ENCODE results near the gene SCRN3.
"Not testable (repeated sequence)": the region's sequence is repeated elsewhere in the genome, so short reads cannot be mapped to it uniquely, and the experiment has no call there.

The SCRN3 gene

DNA sequence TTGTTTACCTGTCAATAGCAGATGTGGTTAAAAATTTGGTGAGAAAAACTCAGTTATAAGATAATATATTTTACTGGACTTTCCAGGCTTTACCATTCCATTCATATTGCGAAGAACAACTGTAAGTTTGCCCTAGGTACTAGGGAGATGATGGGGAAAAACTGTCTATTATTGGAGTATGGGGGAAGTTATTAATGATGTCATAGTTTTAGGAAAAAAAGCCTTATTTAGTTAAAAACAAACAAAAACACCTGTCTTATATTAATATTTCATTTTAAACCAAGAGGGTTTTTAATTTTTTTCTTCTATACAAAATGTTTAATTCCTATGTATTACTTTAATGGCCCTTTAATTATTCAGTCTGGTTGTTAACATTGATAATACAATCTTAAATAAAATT lies 42.5 kb upstream of the SCRN3 start:
- no peak overlapping the region for H3K9ac ChIP-seq (ENCODE audit: low read length)
- peaks cover 9% of the 10 kb centered on the region; the same call in 1 of the 2 replicates for H3K36me3 ChIP-seq (ENCODE audit: insufficient read depth, low read length)
- H3K9me2 ChIP-seq (ENCODE audit: low read depth, low read length), result no peaks in the 10 kb centered on the region
- TF ChIP-seq, protein P1, sequence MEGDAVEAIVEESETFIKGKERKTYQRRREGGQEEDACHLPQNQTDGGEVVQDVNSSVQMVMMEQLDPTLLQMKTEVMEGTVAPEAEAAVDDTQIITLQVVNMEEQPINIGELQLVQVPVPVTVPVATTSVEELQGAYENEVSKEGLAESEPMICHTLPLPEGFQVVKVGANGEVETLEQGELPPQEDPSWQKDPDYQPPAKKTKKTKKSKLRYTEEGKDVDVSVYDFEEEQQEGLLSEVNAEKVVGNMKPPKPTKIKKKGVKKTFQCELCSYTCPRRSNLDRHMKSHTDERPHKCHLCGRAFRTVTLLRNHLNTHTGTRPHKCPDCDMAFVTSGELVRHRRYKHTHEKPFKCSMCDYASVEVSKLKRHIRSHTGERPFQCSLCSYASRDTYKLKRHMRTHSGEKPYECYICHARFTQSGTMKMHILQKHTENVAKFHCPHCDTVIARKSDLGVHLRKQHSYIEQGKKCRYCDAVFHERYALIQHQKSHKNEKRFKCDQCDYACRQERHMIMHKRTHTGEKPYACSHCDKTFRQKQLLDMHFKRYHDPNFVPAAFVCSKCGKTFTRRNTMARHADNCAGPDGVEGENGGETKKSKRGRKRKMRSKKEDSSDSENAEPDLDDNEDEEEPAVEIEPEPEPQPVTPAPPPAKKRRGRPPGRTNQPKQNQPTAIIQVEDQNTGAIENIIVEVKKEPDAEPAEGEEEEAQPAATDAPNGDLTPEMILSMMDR (IDR thresholded peaks at IDR 0.05; ENCODE audit: low read length), result no peak
- TF ChIP-seq EZH2 (IDR thresholded peaks at IDR 0.05; ENCODE audit: borderline replicate concordance, low read length), result no peak
- no peaks in the 10 kb centered on the region for H3K27me3 ChIP-seq (ENCODE audit: insufficient read depth, low read length)
- H3K4me1 ChIP-seq (ENCODE audit: insufficient read depth, low read length, severe bottlenecking), result peaks cover 4% of the 10 kb centered on the region
- H2AFZ ChIP-seq (ENCODE audit: low read length), result no peak overlapping the region
- H3K27ac ChIP-seq (ENCODE audit: low read depth, low read length, poor library complexity, severe bottlenecking), result no peak overlapping the region
- no peaks in the 10 kb centered on the region for H3K9me3 ChIP-seq (ENCODE audit: low read length)
- no peak overlapping the region for H3K4me3 ChIP-seq (ENCODE audit: low read depth, low read length, poor library complexity, severe bottlenecking)
- no peaks in the 10 kb centered on the region for H3F3A ChIP-seq (ENCODE audit: insufficient read depth, low read length)
- H3K4me2 ChIP-seq (ENCODE audit: low read length), result no peak overlapping the region
- H4K20me1 ChIP-seq (ENCODE audit: insufficient read depth, low read length), result no peaks in the 10 kb centered on the region
- no peaks in the 10 kb centered on the region for H3K79me2 ChIP-seq (ENCODE audit: insufficient read depth, low read length)

GRCh38 chr2:174356347-174356746 lies 39.2 kb upstream of the SCRN3 start:
- Histone ChIP-seq H3K36me3 (ENCODE audit: insufficient read depth, low read length) (peaks cover 4% of the 10 kb centered on the region), H3K9me3 (ENCODE audit: low read length) (no peaks in the 10 kb centered on the region), H3K4me2 (ENCODE audit: low read length) (no peak overlapping the region), H4K20me1 (ENCODE audit: insufficient read depth, low read length) (no peaks in the 10 kb centered on the region), H3K4me3 (ENCODE audit: low read depth, low read length, poor library complexity, severe bottlenecking) (no peak overlapping the region), H3K79me2 (ENCODE audit: insufficient read depth, low read length) (no peaks in the 10 kb centered on the region), H3K4me1 (ENCODE audit: insufficient read depth, low read length, severe bottlenecking) (no peaks in the 10 kb centered on the region), H3F3A (ENCODE audit: insufficient read depth, low read length) (no peaks in the 10 kb centered on the region), H3K27ac (ENCODE audit: low read depth, low read length, poor library complexity, severe bottlenecking) (no peak overlapping the region), H3K27me3 (ENCODE audit: insufficient read depth, low read length) (no peaks in the 10 kb centered on the region), H2AFZ (ENCODE audit: low read length) (no peak overlapping the region), H3K9me2 (ENCODE audit: low read depth, low read length) (no peaks in the 10 kb centered on the region), H3K9ac (ENCODE audit: low read length) (no peak overlapping the region)
- TF ChIP-seq, protein P1 (IDR thresholded peaks at IDR 0.05; ENCODE audit: low read length), result no peak
- TF ChIP-seq EZH2 (IDR thresholded peaks at IDR 0.05; ENCODE audit: borderline replicate concordance, low read length), result no peak

DNA sequence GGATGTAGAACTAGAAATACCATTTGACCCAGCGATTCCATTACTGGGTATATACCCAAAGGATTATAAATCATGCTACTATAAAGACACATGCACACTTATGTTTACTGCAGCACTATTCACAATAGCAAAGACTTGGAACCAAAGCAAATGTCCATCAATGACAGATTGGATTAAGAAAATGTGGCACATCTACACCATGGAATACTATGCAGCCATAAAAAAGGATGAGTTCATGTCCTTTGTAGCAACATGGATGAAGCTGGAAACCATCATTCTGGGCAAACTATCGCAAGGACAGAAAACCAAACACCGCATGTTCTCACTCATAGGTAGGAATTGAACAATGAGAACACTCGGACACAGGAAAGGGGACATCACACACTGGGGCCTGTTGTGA lies 35.9 kb upstream of the SCRN3 start:
- H3K9me2 ChIP-seq (ENCODE audit: low read depth, low read length); H3K4me2 ChIP-seq (ENCODE audit: low read length); H3K4me1 ChIP-seq (ENCODE audit: insufficient read depth, low read length, severe bottlenecking); H3K79me2 ChIP-seq (ENCODE audit: insufficient read depth, low read length); H3K9ac ChIP-seq (ENCODE audit: low read length); H3F3A ChIP-seq (ENCODE audit: insufficient read depth, low read length); H2AFZ ChIP-seq (ENCODE audit: low read length); H3K27ac ChIP-seq (ENCODE audit: low read depth, low read length, poor library complexity, severe bottlenecking); H3K9me3 ChIP-seq (ENCODE audit: low read length); H3K4me3 ChIP-seq (ENCODE audit: low read depth, low read length, poor library complexity, severe bottlenecking); H4K20me1 ChIP-seq (ENCODE audit: insufficient read depth, low read length); H3K27me3 ChIP-seq (ENCODE audit: insufficient read depth, low read length): not testable (repeated sequence)
- peaks cover 26% of the 10 kb centered on the region for H3K36me3 ChIP-seq (ENCODE audit: insufficient read depth, low read length)

- no peak overlapping the region for H3K27ac ChIP-seq (ENCODE audit: low read depth, low read length, poor library complexity, severe bottlenecking)
- no peaks in the 10 kb centered on the region for H3K27me3 ChIP-seq (ENCODE audit: insufficient read depth, low read length)
- H3K4me2 ChIP-seq (ENCODE audit: low read length), result no peak overlapping the region
- H3K36me3 ChIP-seq (ENCODE audit: insufficient read depth, low read length), result peaks cover 46% of the 10 kb centered on the region
- no peaks in the 10 kb centered on the region for H3F3A ChIP-seq (ENCODE audit: insufficient read depth, low read length)
- no peaks in the 10 kb centered on the region for H4K20me1 ChIP-seq (ENCODE audit: insufficient read depth, low read length)
- H3K79me2 ChIP-seq (ENCODE audit: insufficient read depth, low read length), result no peaks in the 10 kb centered on the region
- H2AFZ ChIP-seq (ENCODE audit: low read length), result no peak overlapping the region
- no peak overlapping the region for H3K9ac ChIP-seq (ENCODE audit: low read length)
- H3K4me3 ChIP-seq (ENCODE audit: low read depth, low read length, poor library complexity, severe bottlenecking), result no peak overlapping the region
- no peaks in the 10 kb centered on the region for H3K9me2 ChIP-seq (ENCODE audit: low read depth, low read length)
- H3K4me1 ChIP-seq (ENCODE audit: insufficient read depth, low read length, severe bottlenecking), result no peaks in the 10 kb centered on the region
- TF ChIP-seq, protein P1 (IDR thresholded peaks at IDR 0.05; ENCODE audit: low read length), result no peak
- TF ChIP-seq EZH2 (IDR thresholded peaks at IDR 0.05; ENCODE audit: borderline replicate concordance, low read length), result no peak
- peaks cover 10% of the 10 kb centered on the region; the same call in 1 of the 2 replicates for H3K9me3 ChIP-seq (ENCODE audit: low read length)
Observed at GRCh38 chr2:174362949-174363348, 32.6 kb upstream of the SCRN3 start.

- not testable (repeated sequence) for H3K4me3 ChIP-seq (ENCODE audit: low read depth, low read length, poor library complexity, severe bottlenecking); H3K9me2 ChIP-seq (ENCODE audit: low read depth, low read length); H3K9ac ChIP-seq (ENCODE audit: low read length); H2AFZ ChIP-seq (ENCODE audit: low read length); H3K27me3 ChIP-seq (ENCODE audit: insufficient read depth, low read length); H3K4me1 ChIP-seq (ENCODE audit: insufficient read depth, low read length, severe bottlenecking); H3K79me2 ChIP-seq (ENCODE audit: insufficient read depth, low read length); H3K4me2 ChIP-seq (ENCODE audit: low read length); H4K20me1 ChIP-seq (ENCODE audit: insufficient read depth, low read length); H3F3A ChIP-seq (ENCODE audit: insufficient read depth, low read length); H3K27ac ChIP-seq (ENCODE audit: low read depth, low read length, poor library complexity, severe bottlenecking)
- Histone ChIP-seq H3K36me3 (ENCODE audit: insufficient read depth, low read length) (peaks cover 46% of the 10 kb centered on the region), H3K9me3 (ENCODE audit: low read length) (peaks cover 10% of the 10 kb centered on the region; the same call in 1 of the 2 replicates)
Observed at GRCh38 chr2:174363492-174364225, 31.9 kb upstream of the SCRN3 start.
